ENCODE measurements around the gene SOX6. TPM values are rescaled to one million over a fixed set of nuclear protein-coding genes. Genes with fewer than 3 reads are reported as not detected.

SOX6 gene
- total RNA-seq, 3 donors from 2014 or later, result 2.0 to 8.0 (median 7.9) TPM

DNA sequence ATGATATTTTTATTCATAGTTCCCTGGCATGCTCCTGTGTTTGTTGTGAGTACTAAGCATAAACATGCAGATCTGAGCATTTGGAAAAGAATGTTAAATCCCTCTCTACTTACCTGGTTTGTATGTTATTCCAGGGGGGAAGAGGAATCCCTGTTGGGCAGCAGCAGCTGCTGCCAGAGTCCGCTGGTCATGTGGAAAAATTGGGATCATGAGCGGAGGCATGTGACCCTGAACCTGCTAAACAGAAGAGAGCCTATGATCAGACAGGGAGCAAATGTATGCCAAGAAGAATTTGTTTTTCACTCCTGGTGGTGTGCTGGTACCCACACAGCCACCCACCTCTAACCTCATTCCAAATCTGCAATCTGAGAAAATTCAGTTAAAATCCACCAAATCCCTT lies 244.7 kb downstream of the SOX6 start:
- no peaks in the 10 kb centered on the region for H3K27me3 ChIP-seq
- intact Hi-C loops (cut with DNase I; ENCODE audit: low total_unique reads), result no loop called here
- no peaks in the 10 kb centered on the region for H3K36me3 ChIP-seq
- DNase-seq (ENCODE audit: low spot score in 2 of 2), result no peak
- H3K27ac ChIP-seq, result no peak overlapping the region
- no peak overlapping the region for H3K4me3 ChIP-seq
- H3K4me1 ChIP-seq, result no peaks in the 10 kb centered on the region
- H3K9me3 ChIP-seq, result no peaks in the 10 kb centered on the region
- TF ChIP-seq POLR2AphosphoS5 (IDR thresholded peaks at IDR 0.05) (no peak), POLR2A (IDR thresholded peaks at IDR 0.05) (no peak)
- TF ChIP-seq, protein P1, sequence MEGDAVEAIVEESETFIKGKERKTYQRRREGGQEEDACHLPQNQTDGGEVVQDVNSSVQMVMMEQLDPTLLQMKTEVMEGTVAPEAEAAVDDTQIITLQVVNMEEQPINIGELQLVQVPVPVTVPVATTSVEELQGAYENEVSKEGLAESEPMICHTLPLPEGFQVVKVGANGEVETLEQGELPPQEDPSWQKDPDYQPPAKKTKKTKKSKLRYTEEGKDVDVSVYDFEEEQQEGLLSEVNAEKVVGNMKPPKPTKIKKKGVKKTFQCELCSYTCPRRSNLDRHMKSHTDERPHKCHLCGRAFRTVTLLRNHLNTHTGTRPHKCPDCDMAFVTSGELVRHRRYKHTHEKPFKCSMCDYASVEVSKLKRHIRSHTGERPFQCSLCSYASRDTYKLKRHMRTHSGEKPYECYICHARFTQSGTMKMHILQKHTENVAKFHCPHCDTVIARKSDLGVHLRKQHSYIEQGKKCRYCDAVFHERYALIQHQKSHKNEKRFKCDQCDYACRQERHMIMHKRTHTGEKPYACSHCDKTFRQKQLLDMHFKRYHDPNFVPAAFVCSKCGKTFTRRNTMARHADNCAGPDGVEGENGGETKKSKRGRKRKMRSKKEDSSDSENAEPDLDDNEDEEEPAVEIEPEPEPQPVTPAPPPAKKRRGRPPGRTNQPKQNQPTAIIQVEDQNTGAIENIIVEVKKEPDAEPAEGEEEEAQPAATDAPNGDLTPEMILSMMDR (IDR thresholded peaks at IDR 0.05), result no peak

DNA sequence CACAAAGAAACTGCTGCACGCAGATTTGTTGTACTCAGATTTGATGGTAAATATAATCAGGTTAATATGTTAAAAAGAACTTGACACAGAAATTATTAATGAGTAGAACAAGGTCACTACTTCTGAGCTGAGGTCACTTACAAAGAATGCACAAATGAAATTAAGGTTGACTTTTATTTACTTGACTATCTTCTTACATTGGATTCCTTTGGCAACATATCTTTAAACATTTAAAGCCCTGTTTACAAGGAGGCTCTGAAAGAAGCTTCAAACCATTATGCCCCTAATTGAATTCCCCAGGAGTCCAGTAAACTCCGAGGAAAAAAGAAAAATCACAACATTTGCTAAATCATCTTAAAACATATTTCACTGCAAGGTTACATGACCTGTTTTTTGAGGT lies 245.5 kb downstream of the SOX6 start:
- no peaks in the 10 kb centered on the region for H3K27me3 ChIP-seq
- TF ChIP-seq, protein P1 (IDR thresholded peaks at IDR 0.05), result no peak
- TF ChIP-seq POLR2A (IDR thresholded peaks at IDR 0.05), result no peak
- no peak for TF ChIP-seq POLR2AphosphoS5 (IDR thresholded peaks at IDR 0.05)
- H3K4me3 ChIP-seq, result no peak overlapping the region
- H3K36me3 ChIP-seq, result no peaks in the 10 kb centered on the region
- H3K4me1 ChIP-seq, result no peaks in the 10 kb centered on the region
- intact Hi-C loops (cut with DNase I; ENCODE audit: low total_unique reads), result no loop called here
- no peak overlapping the region for H3K27ac ChIP-seq
- H3K9me3 ChIP-seq, result no peaks in the 10 kb centered on the region
- no peak for DNase-seq (ENCODE audit: low spot score in 2 of 2)

DNA sequence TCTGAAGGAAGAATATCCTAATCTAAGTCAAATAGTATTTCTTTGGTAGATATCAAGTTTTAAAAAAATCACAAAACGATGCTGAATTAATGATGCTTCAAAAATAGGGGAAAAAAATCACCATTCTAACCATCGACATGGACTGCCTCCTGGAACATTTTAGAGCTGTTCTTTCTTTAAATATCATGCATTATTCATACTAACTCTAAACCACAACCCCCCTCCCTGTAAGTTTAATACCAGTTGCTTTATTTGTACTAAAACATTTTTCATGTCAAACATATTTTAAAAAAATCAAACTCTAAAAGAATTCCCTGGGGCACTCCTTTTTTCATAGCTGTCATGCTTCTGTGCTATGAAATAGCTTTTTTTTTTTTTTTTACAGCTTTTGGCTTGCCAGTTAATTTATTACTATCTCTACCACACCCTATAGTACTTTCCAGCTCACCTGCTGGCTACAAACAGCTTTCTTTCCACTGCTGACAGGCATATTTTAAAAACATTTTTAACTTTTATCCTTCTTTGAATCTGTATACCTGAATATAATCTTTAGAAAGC lies 256.9 kb downstream of the SOX6 start:
- TF ChIP-seq, protein P1 (IDR thresholded peaks at IDR 0.05), result no peak
- no peak for TF ChIP-seq POLR2AphosphoS5 (IDR thresholded peaks at IDR 0.05)
- TF ChIP-seq POLR2A (IDR thresholded peaks at IDR 0.05), result no peak
- Histone ChIP-seq H3K9me3 (no peaks in the 10 kb centered on the region), H3K4me1 (no peaks in the 10 kb centered on the region), H3K27ac (no peak overlapping the region), H3K36me3 (no peaks in the 10 kb centered on the region), H3K27me3 (no peaks in the 10 kb centered on the region), H3K4me3 (no peak overlapping the region)
- intact Hi-C loops (cut with DNase I; ENCODE audit: low total_unique reads), result no loop called here
- no peak for DNase-seq (ENCODE audit: low spot score in 2 of 2)

DNA sequence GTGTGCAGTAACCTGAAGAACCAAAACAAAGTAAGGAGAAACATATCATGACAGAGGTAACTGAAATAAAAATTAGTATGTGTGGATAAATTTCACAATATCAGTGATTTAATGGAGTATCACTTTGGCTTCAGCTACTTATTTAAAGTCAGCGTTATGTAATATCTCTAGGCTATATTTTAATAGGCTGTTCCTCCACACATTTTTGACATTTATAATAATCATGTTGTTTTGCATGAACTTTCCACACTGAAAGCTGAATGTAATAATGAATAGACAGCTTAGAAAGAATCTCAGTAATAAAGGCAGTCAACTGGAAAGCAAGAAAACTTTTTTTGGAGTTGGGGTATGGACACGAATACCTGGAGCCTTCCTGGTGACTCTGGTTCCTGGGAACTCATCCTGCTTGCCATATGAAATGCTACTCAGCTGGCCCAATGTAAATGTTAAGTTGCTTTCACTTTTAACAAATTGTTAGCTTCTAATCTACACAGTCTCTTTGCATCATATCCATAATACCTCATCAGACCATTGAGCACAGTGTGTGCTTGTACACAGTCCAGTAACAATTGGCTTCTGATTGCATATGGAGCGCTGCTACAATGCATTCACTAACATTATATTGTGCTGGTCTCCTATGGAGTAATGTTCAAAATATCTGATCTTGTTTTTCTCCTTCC lies 257.7 kb downstream of the SOX6 start:
- no peaks in the 10 kb centered on the region for H3K27me3 ChIP-seq
- H3K9me3 ChIP-seq, result no peaks in the 10 kb centered on the region
- H3K4me1 ChIP-seq, result no peaks in the 10 kb centered on the region
- no peak overlapping the region for H3K27ac ChIP-seq
- H3K36me3 ChIP-seq, result no peaks in the 10 kb centered on the region
- DNase-seq (ENCODE audit: low spot score in 2 of 2), result no peak
- intact Hi-C loops (cut with DNase I; ENCODE audit: low total_unique reads), result no loop called here
- TF ChIP-seq, protein P1 (IDR thresholded peaks at IDR 0.05), result no peak
- TF ChIP-seq POLR2A (IDR thresholded peaks at IDR 0.05) (no peak), POLR2AphosphoS5 (IDR thresholded peaks at IDR 0.05) (no peak)
- H3K4me3 ChIP-seq, result no peak overlapping the region

DNA sequence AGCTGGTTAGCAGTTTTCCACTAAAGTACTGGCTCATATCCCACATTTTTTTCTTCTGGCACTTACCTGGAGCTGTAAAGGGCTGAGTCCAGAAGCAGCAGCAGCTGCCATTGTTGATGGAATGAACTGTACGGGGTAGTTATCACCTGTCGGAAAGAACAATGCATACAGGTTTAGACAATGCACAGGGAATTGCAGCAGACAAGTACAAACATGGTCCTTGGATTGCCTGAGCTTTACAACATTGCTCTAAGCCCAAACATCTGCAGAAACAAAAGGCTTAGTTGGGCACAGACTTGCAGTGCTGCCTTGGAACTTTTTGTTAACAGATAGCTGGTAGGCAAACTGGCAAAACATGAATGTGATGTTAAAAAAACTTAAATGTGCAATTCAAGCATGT lies 258.8 kb downstream of the SOX6 start:
- Histone ChIP-seq H3K4me1 (no peaks in the 10 kb centered on the region), H3K27me3 (no peaks in the 10 kb centered on the region), H3K4me3 (no peak overlapping the region), H3K27ac (no peak overlapping the region), H3K36me3 (no peaks in the 10 kb centered on the region), H3K9me3 (no peaks in the 10 kb centered on the region)
- TF ChIP-seq POLR2A (IDR thresholded peaks at IDR 0.05) (no peak), POLR2AphosphoS5 (IDR thresholded peaks at IDR 0.05) (no peak)
- TF ChIP-seq, protein P1 (IDR thresholded peaks at IDR 0.05), result no peak
- no peak for DNase-seq (ENCODE audit: low spot score in 2 of 2)
- intact Hi-C loops (cut with DNase I; ENCODE audit: low total_unique reads), result no loop called here
